GM18873 (cell line): ENCODE results near the gene LZIC.

ENCODE experiments used
- ATAC-seq: cut with Tn5 transposase; IDR thresholded peaks from one replicate; pipeline ENCODE4 v1.9.1; 2021; ENCODE audit warnings: mild to moderate bottlenecking, moderate library complexity, moderate number of reproducible peaks; ENCODE audit not compliant: unreplicated experiment, low FRiP score

The LZIC gene

GRCh38 chr1:9887070-9887469 lies 56.1 kb downstream of the LZIC start:
- ATAC-seq, result no peak

- ATAC-seq, result no peak
Observed at GRCh38 chr1:9886092-9886742, 57.0 kb downstream of the LZIC start.

- ATAC-seq, result no peak
Observed at GRCh38 chr1:9884805-9885204, 58.4 kb downstream of the LZIC start.

- ATAC-seq, result no peak
Observed at GRCh38 chr1:9883585-9884449, 59.4 kb downstream of the LZIC start.

- ATAC-seq, result no peak
Observed at GRCh38 chr1:9882945-9883303, 60.3 kb downstream of the LZIC start.

- ATAC-seq, result no peak
Observed at GRCh38 chr1:9882296-9882944, 60.8 kb downstream of the LZIC start.

GRCh38 chr1:9881838-9882249 lies 61.3 kb downstream of the LZIC start:
- no peak for ATAC-seq
